ENCODE data around the gene BRAP.

BRAP gene

GRCh38 chr12:111650912-111651311 lies 34.8 kb downstream of the BRAP start:
- Histone ChIP-seq H3K9me2 (replicated peaks; ENCODE audit: insufficient read depth, low read length) (no peaks in the 10 kb centered on the region), H3K9ac (ENCODE audit: low read length) (no peak overlapping the region), H3K4me3 (ENCODE audit: low read length) (no peak overlapping the region), H3K27me3 (replicated peaks; ENCODE audit: insufficient read depth, low read length) (no peaks in the 10 kb centered on the region), H3K79me2 (ENCODE audit: low read length) (no peaks in the 10 kb centered on the region), H2AFZ (ENCODE audit: low read length) (no peak overlapping the region), H4K20me1 (ENCODE audit: insufficient read depth, low read length) (no peaks in the 10 kb centered on the region), H3K36me3 (replicated peaks; ENCODE audit: insufficient read depth, low read length) (no peaks in the 10 kb centered on the region), H3F3A (ENCODE audit: insufficient read depth, low read length) (no peaks in the 10 kb centered on the region), H3K4me2 (ENCODE audit: low read depth, low read length) (no peak overlapping the region), H3K27ac (ENCODE audit: low read length) (no peak overlapping the region), H3K4me1 (ENCODE audit: low read length) (no peaks in the 10 kb centered on the region), H3K9me3 (replicated peaks; ENCODE audit: insufficient read depth, low read length) (no peaks in the 10 kb centered on the region)
- TF ChIP-seq EZH2 (optimal IDR thresholded peaks at IDR 0.05; ENCODE audit: low read depth, low read length) (no peak), EZH2phosphoT487 (IDR thresholded peaks at IDR 0.05; ENCODE audit: low read length) (no peak)
- DNase-seq: no peak

DNA sequence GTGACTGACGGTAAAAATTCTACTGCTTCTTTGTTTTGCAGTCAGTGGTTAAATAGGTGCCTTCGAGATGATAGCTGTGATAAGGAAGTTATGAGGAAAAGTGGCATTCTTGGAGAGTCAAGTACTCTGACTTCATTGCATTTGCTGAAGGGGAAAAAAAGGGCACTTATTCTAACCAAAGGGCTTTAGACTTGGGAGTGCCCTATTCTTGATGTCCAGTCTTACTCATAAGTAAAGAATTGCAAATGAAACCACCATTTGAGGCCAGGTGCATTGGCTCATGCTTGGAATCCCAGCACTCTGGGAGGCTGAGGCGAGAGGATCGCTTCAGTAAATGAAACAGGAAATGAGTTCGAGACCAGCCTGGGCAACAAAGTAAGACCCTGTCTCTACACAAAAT lies 40.3 kb downstream of the BRAP start:
- Histone ChIP-seq H3K9me2 (replicated peaks; ENCODE audit: insufficient read depth, low read length) (no peaks in the 10 kb centered on the region), H3K36me3 (replicated peaks; ENCODE audit: insufficient read depth, low read length) (no peaks in the 10 kb centered on the region), H3K9me3 (replicated peaks; ENCODE audit: insufficient read depth, low read length) (no peaks in the 10 kb centered on the region), H3K4me3 (ENCODE audit: low read length) (no peak overlapping the region), H3K4me2 (ENCODE audit: low read depth, low read length) (no peak overlapping the region), H3K27ac (ENCODE audit: low read length) (no peak overlapping the region), H3K27me3 (replicated peaks; ENCODE audit: insufficient read depth, low read length) (no peaks in the 10 kb centered on the region), H3K4me1 (ENCODE audit: low read length) (no peaks in the 10 kb centered on the region), H4K20me1 (ENCODE audit: insufficient read depth, low read length) (no peaks in the 10 kb centered on the region), H3F3A (ENCODE audit: insufficient read depth, low read length) (no peaks in the 10 kb centered on the region), H2AFZ (ENCODE audit: low read length) (no peak overlapping the region), H3K79me2 (ENCODE audit: low read length) (no peaks in the 10 kb centered on the region), H3K9ac (ENCODE audit: low read length) (no peak overlapping the region)
- DNase-seq: no peak
- TF ChIP-seq CTCF (IDR thresholded peaks at IDR 0.05; ENCODE audit: low read length): no peak
- TF ChIP-seq EZH2phosphoT487 (IDR thresholded peaks at IDR 0.05; ENCODE audit: low read length): no peak
- no peak for TF ChIP-seq EZH2 (optimal IDR thresholded peaks at IDR 0.05; ENCODE audit: low read depth, low read length)

GRCh38 chr12:111643427-111643826 lies 42.3 kb downstream of the BRAP start:
- no peaks in the 10 kb centered on the region for H3K9me2 ChIP-seq (replicated peaks; ENCODE audit: insufficient read depth, low read length)
- H3K4me2 ChIP-seq (ENCODE audit: low read depth, low read length): no peak overlapping the region
- TF ChIP-seq CTCF (IDR thresholded peaks at IDR 0.05; ENCODE audit: low read length): no peak
- TF ChIP-seq EZH2phosphoT487 (IDR thresholded peaks at IDR 0.05; ENCODE audit: low read length): no peak
- no peak for TF ChIP-seq EZH2 (optimal IDR thresholded peaks at IDR 0.05; ENCODE audit: low read depth, low read length)
- no peaks in the 10 kb centered on the region for H3F3A ChIP-seq (ENCODE audit: insufficient read depth, low read length)
- no peaks in the 10 kb centered on the region for H3K4me1 ChIP-seq (ENCODE audit: low read length)
- no peak overlapping the region for H3K9ac ChIP-seq (ENCODE audit: low read length)
- DNase-seq: no peak
- no peaks in the 10 kb centered on the region for H3K36me3 ChIP-seq (replicated peaks; ENCODE audit: insufficient read depth, low read length)
- no peaks in the 10 kb centered on the region for H3K9me3 ChIP-seq (replicated peaks; ENCODE audit: insufficient read depth, low read length)
- H2AFZ ChIP-seq (ENCODE audit: low read length): no peak overlapping the region
- H3K27me3 ChIP-seq (replicated peaks; ENCODE audit: insufficient read depth, low read length): no peaks in the 10 kb centered on the region
- H3K27ac ChIP-seq (ENCODE audit: low read length): no peak overlapping the region
- no peaks in the 10 kb centered on the region for H3K79me2 ChIP-seq (ENCODE audit: low read length)
- no peaks in the 10 kb centered on the region for H4K20me1 ChIP-seq (ENCODE audit: insufficient read depth, low read length)
- no peak overlapping the region for H3K4me3 ChIP-seq (ENCODE audit: low read length)

DNA sequence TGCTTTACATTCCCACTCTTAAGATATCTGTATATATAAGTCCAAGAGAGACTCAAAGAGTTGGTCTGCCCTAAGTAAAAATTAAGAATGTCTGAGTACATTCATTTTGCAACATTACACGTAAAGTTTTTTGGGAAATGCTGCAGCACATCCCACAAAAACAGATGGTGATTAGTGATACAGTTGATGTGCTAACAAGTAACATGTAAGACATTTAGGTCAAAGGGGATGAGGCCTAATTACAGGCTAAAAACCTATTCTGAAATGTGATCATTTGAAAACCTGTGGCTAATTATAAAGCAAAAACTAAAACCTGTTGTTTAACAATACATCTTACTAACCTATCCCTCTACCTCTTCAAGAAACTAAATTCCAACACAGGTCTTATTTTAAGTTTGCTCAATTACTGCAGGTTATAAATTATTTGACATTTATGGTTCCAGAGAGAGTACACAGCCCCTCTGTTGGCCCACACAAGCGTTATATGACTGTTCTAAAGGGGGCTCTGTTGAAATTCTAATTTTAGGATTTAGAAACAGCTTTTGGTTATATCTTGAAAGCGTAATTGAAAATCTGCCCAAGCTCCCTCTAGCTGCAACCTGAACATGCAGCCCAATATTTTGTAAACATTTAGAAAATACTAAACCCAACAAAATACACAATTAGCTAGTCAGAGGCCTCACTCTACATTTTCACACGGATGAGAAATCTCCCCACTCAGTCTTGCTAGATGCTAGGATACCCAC lies 42.9 kb downstream of the BRAP start:
- H2AFZ ChIP-seq (ENCODE audit: low read length): no peak overlapping the region
- no peak overlapping the region for H3K4me2 ChIP-seq (ENCODE audit: low read depth, low read length)
- no peak overlapping the region for H3K4me3 ChIP-seq (ENCODE audit: low read length)
- H3K79me2 ChIP-seq (ENCODE audit: low read length): no peaks in the 10 kb centered on the region
- no peaks in the 10 kb centered on the region for H3K4me1 ChIP-seq (ENCODE audit: low read length)
- no peaks in the 10 kb centered on the region for H3K36me3 ChIP-seq (replicated peaks; ENCODE audit: insufficient read depth, low read length)
- H3K9ac ChIP-seq (ENCODE audit: low read length): no peak overlapping the region
- no peak for DNase-seq
- H3K9me3 ChIP-seq (replicated peaks; ENCODE audit: insufficient read depth, low read length): no peaks in the 10 kb centered on the region
- TF ChIP-seq CTCF (IDR thresholded peaks at IDR 0.05; ENCODE audit: low read length) (no peak), EZH2phosphoT487 (IDR thresholded peaks at IDR 0.05; ENCODE audit: low read length) (no peak), EZH2 (optimal IDR thresholded peaks at IDR 0.05; ENCODE audit: low read depth, low read length) (no peak)
- H3K27me3 ChIP-seq (replicated peaks; ENCODE audit: insufficient read depth, low read length): no peaks in the 10 kb centered on the region
- no peaks in the 10 kb centered on the region for H4K20me1 ChIP-seq (ENCODE audit: insufficient read depth, low read length)
- no peak overlapping the region for H3K27ac ChIP-seq (ENCODE audit: low read length)
- no peaks in the 10 kb centered on the region for H3F3A ChIP-seq (ENCODE audit: insufficient read depth, low read length)
- H3K9me2 ChIP-seq (replicated peaks; ENCODE audit: insufficient read depth, low read length): no peaks in the 10 kb centered on the region
